ENCODE results near the gene UXS1.

GRCh38 chr2:106177581-106177980 is 16.5 kb downstream of the UXS1 start:
- no peak for TF ChIP-seq EP300 (IDR thresholded peaks at IDR 0.05)
- no peak for TF ChIP-seq CTCF (IDR thresholded peaks at IDR 0.05)
- TF ChIP-seq POLR2A (IDR thresholded peaks at IDR 0.05): no peak

All from sigmoid colon (tissue), 4 donors.